ENCODE results near the gene ERF. TPM values are rescaled to one million over a fixed set of nuclear protein-coding genes. Genes with fewer than 3 reads are reported as not detected.
"Not testable (repeated sequence)": the region's sequence is repeated elsewhere in the genome, so short reads cannot be mapped to it uniquely, and the experiment has no call there.

Gene ERF
- total RNA-seq, 1 donor from 2014 or later: 7.8 TPM

- no peak for DNase-seq
Observed at GRCh38 chr19:42275103-42275502, 20.2 kb upstream of the ERF start.

GRCh38 chr19:42274065-42274682, 19.2 kb upstream of the ERF start:
- no peak for DNase-seq

GRCh38 chr19:42273407-42274064, 18.6 kb upstream of the ERF start:
- DNase-seq: no peak

- DNase-seq: no peak
Observed at GRCh38 chr19:42272989-42273406, 18.1 kb upstream of the ERF start.

GRCh38 chr19:42272535-42272897, 17.6 kb upstream of the ERF start:
- no peak for DNase-seq

GRCh38 chr19:42271861-42272534, 17.1 kb upstream of the ERF start:
- no peak for DNase-seq

- no peak for DNase-seq
Observed at GRCh38 chr19:42271045-42271419, 16.1 kb upstream of the ERF start.

- DNase-seq: peak; percentile 48
Observed at GRCh38 chr19:42270346-42271044, 15.6 kb upstream of the ERF start.

- DNase-seq: no peak
Observed at GRCh38 chr19:42269478-42270345, 14.8 kb upstream of the ERF start.

- DNase-seq: peak; percentile 100
Observed at GRCh38 chr19:42268704-42269477, 14.0 kb upstream of the ERF start, which contains the start of gene CIC. Gene CIC, plus strand, starts transcription at chr19:42269252. Its CDS starts 2,532 bp downstream, at chr19:42271784.

- peak; percentile 98 for DNase-seq
Observed at GRCh38 chr19:42268142-42268703, 13.3 kb upstream of the ERF start.

- DNase-seq: no peak
Observed at GRCh38 chr19:42267644-42268141, 12.8 kb upstream of the ERF start.

- DNase-seq: not testable (repeated sequence)
Observed at GRCh38 chr19:42266928-42267603, 12.1 kb upstream of the ERF start.

GRCh38 chr19:42266105-42266504, 11.2 kb upstream of the ERF start:
- not testable (repeated sequence) for DNase-seq

GRCh38 chr19:42261763-42262162, 6.8 kb upstream of the ERF start:
- DNase-seq: no peak

- DNase-seq: not testable (repeated sequence)
Observed at GRCh38 chr19:42257842-42258241, 2.9 kb upstream of the ERF start.

- DNase-seq: peak; percentile 67
Observed at GRCh38 chr19:42255766-42256745, 1.1 kb upstream of the ERF start.

GRCh38 chr19:42254089-42254849, 659 bp downstream of the ERF start:
- peak; percentile 61 for DNase-seq
